ENCODE results near the gene TASOR2. TPM values are rescaled to one million over a fixed set of nuclear protein-coding genes. Genes with fewer than 3 reads are reported as not detected.

TASOR2 gene
- total and polyA plus RNA-seq, 2 of the 4 experiments (the other 2 are of a cell fraction), result 19.4 to 53.6 TPM

DNA sequence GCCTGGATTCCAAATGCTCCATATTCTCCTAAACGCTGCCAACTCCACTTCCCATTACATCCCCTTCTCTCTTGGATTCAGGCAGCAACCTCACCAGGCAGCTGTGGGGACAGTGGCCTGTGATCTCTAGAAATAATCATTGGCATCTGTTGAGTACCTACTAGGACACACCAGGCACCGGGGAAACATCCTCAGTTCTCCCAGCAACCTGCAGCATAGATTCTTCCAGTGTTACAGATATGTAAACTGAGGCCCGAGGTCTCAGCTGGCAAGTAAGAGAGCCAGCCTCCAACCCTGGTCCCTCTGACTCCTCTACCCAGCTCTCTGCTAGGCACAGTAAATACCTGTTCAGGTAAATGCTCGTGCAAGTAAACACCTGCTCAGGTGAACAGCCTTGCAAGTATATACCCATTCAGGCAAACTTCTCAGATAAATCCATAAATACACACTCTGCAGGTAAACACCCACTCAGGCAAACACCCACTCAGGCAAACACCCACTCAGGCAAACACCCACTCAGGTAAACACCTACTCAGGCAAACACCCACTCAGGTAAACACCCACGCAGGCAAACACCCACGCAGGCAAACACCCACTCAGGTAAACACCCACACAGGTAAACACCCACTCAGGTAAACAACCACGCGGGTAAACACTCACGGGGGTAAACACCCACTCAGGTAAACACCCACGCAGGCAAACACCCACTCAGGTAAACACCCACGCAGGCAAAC lies 37.0 kb upstream of the TASOR2 start:
- TF ChIP-seq, protein P1, sequence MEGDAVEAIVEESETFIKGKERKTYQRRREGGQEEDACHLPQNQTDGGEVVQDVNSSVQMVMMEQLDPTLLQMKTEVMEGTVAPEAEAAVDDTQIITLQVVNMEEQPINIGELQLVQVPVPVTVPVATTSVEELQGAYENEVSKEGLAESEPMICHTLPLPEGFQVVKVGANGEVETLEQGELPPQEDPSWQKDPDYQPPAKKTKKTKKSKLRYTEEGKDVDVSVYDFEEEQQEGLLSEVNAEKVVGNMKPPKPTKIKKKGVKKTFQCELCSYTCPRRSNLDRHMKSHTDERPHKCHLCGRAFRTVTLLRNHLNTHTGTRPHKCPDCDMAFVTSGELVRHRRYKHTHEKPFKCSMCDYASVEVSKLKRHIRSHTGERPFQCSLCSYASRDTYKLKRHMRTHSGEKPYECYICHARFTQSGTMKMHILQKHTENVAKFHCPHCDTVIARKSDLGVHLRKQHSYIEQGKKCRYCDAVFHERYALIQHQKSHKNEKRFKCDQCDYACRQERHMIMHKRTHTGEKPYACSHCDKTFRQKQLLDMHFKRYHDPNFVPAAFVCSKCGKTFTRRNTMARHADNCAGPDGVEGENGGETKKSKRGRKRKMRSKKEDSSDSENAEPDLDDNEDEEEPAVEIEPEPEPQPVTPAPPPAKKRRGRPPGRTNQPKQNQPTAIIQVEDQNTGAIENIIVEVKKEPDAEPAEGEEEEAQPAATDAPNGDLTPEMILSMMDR (conservative IDR thresholded peaks at IDR 0.05; ENCODE audit: low read depth, low read length), result no peak
- no peak for TF ChIP-seq CHD1 (IDR thresholded peaks at IDR 0.05; ENCODE audit: low read depth, low read length)
- no peak for TF ChIP-seq SMC3 (IDR thresholded peaks at IDR 0.05; ENCODE audit: low read depth, low read length)
- no peak for TF ChIP-seq FOS (IDR thresholded peaks at IDR 0.05; ENCODE audit: low read depth, low read length)
- no peak overlapping the region for H3K4ac ChIP-seq (ENCODE audit: low read depth, low read length)
- H2AK9ac ChIP-seq (replicated peaks; ENCODE audit: low read depth, low read length, poor library complexity), result no peak overlapping the region
- BruUV-seq (replicated peaks), result no TSS peak
- no peak overlapping the region for H4K91ac ChIP-seq (ENCODE audit: insufficient read depth, low read depth, low read length)
- H2BK5ac ChIP-seq (ENCODE audit: low read depth, low read length, poor library complexity, severe bottlenecking), result no peak overlapping the region
- H3K9me3 ChIP-seq (ENCODE audit: control insufficient read depth, insufficient read depth, low read length), result no peaks in the 10 kb centered on the region
- no peak overlapping the region for H3K4me2 ChIP-seq (ENCODE audit: low read depth, low read length)
- H3K4me3 ChIP-seq (ENCODE audit: insufficient read depth, low read depth, low read length), result no peak overlapping the region
- H4K8ac ChIP-seq (ENCODE audit: low read depth in 2 of 2, low read length in 2 of 2), result no peak overlapping the region
- dilution Hi-C loops (cut with HindIII; ENCODE audit: low sequenced_read_pairs, unreplicated experiment), result no loop called here
- no peak for ATAC-seq (ENCODE audit: low read depth)
- no peaks in the 10 kb centered on the region for H3K79me1 ChIP-seq (ENCODE audit: low read depth in 1 of 2, low read length in 2 of 2)
- H3K23ac ChIP-seq (ENCODE audit: low read depth, low read length), result no peak overlapping the region
- no peak overlapping the region for H3K18ac ChIP-seq (ENCODE audit: low read depth, low read length)
- H3K27ac ChIP-seq (ENCODE audit: insufficient read depth, low read length), result no peak overlapping the region
- in situ Hi-C loops (cut with MboI; ENCODE audit: low sequenced_read_pairs), result no loop called here
- no peak overlapping the region for H2BK120ac ChIP-seq (ENCODE audit: low read depth, low read length)
- no peak overlapping the region for H3K56ac ChIP-seq (ENCODE audit: extremely low read depth, insufficient read depth, low read length)
- H3K9ac ChIP-seq (ENCODE audit: low read depth, low read length), result no peak overlapping the region
- H4K5ac ChIP-seq (ENCODE audit: low read depth, low read length), result no peak overlapping the region
- H2BK20ac ChIP-seq (ENCODE audit: low read depth, low read length), result no peak overlapping the region
- no peak overlapping the region for H2AFZ ChIP-seq (replicated peaks; ENCODE audit: low read length, poor library complexity)
- peaks cover 19% of the 10 kb centered on the region; the same call in 1 of the 2 replicates for H3K36me3 ChIP-seq (ENCODE audit: control insufficient read depth, insufficient read depth, low read length)
- no peaks in the 10 kb centered on the region for H3K27me3 ChIP-seq (ENCODE audit: control insufficient read depth, insufficient read depth, low read length)
- 84% methylated on average over 6 of the region's 11 CpGs; no CpG with 5 or more reads in 1 of the 2 experiments for WGBS, 2 experiments (ENCODE audit: extremely low coverage in 2 of 2, insufficient read length in 1 of 2)
- no peak overlapping the region for H2BK15ac ChIP-seq (ENCODE audit: low read depth, low read length)
- POLR2A ChIA-PET (ENCODE audit: unreplicated experiment), result no interaction called here
- H3K14ac ChIP-seq (replicated peaks; ENCODE audit: low read depth, low read length), result no peak overlapping the region
- intact Hi-C loops (cut with micrococcal nuclease), result no loop called here
- H4K20me1 ChIP-seq (ENCODE audit: insufficient read depth, low read length), result no peaks in the 10 kb centered on the region
- no peak overlapping the region for H2AK5ac ChIP-seq (ENCODE audit: low read depth, low read length)
- CTCF ChIA-PET, result no interaction called here
- no peaks in the 10 kb centered on the region for H3K9me1 ChIP-seq (ENCODE audit: insufficient read depth, low read length)
- no peak for DNase-seq
- no peaks in the 10 kb centered on the region for H3K4me1 ChIP-seq (ENCODE audit: control insufficient read depth, insufficient read depth, low read length)
